SKM-1 treated with dmso at 0.1 percent for 144 hours (cell line): ENCODE measurements around the gene TTC39C.
"Not testable (repeated sequence)": the region's sequence is repeated elsewhere in the genome, so short reads cannot be mapped to it uniquely, and the experiment has no call there.

Experiments
- DNase-seq: peaks from one replicate; lab custom pipeline; 2025; ENCODE audit not compliant: unreplicated experiment; lab: John Stamatoyannopoulos, UW

TTC39C gene

DNA sequence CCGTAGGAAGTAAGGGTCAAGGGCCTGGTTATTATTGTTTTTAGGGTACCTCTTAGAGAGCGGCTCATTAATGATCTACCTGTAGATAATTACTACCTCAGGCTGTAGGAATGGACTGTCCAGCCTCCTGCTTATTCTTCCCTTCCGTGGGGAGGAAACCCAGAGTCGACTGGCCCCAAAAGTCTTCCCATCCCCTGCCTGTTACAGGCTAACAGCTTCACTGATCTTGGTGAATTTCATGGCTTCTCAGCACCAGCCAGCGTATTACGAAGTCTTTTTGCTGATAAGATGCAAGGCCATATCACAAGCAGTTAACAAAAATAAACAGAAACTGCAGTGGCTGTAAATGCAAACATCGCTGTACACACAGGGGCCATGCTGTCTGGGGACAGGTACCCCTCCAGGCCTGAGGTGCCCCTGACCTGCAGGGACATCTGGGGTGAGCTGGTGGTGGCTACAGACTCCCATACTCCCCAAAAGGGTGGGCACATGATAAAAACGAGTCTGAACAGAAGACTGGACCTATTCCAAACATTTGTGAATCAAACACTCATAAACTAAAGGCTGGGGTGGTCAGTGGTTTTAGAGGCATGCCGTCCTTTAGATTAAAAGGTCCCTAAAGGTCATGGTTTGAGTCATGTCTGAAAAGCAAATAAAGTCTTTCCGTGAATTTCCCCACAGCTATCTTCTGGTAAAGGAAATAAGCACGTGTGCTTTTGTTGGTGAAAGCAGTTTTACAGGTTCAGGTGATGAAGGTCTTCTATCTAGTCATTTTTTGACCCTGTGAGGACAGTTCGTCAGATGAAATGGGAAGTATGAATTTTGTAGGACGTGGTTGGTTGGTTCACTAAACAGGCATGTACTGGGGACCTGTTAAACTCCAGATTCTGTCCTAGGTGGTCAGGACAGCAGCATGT lies 36.7 kb downstream of the TTC39C start:
- DNase-seq: no peak

DNA sequence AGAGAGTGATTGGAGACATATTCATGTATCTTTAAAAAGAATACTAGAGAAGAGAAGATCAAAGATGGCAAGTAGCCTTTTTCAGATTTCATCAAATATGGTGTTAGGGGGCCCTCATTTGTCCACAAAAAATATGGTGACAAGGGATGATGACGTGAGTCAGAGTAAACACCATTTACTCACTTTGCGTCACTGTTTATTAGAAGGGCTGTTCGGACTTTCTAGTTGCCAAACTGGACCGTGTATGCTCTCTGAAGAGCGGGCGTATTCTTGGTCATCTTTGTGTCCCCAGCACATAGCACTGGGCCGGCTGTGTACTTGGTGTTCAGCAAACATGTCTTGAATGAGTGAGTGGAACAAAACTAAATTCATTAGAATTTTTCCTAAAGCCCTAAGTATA lies 37.5 kb downstream of the TTC39C start:
- no peak for DNase-seq

DNA sequence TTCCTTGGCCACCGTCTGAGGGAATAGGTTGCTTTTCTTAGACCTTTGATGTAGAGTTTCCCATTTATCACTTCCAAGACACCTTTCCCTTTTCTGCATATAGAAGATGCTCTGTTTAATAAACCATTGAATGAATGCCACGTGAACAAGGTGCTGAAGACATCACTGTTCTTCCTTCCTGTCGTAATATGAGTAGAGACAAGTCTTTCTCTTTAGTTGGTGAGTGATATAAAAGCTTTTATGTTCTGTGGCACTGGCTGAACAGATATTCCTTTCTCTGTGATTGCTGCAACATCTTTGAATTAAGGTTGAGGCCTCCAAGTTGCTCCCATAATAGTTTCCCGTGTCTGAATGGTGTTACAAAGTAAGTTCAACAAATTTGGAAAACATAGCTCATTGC lies 38.7 kb downstream of the TTC39C start:
- DNase-seq: no peak

DNA sequence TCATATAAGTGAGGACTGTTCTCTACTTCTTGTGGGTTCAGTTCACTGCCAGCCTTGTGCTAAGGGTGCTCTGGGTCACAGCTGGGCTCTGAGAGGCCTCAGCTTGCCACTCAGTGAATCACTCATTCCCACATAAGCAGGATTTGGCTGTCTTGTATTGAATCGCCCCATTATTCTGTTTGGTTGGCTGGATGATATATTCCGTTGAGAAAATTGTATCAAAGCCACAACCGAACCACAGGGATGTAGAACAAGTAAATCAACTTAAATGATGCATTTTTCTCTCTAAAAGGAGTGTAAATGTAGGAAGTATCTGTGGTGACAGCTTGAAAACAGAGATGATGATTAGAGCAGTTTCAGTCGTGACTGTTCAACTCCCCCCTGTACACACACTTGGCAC lies 39.6 kb downstream of the TTC39C start:
- DNase-seq: no peak

DNA sequence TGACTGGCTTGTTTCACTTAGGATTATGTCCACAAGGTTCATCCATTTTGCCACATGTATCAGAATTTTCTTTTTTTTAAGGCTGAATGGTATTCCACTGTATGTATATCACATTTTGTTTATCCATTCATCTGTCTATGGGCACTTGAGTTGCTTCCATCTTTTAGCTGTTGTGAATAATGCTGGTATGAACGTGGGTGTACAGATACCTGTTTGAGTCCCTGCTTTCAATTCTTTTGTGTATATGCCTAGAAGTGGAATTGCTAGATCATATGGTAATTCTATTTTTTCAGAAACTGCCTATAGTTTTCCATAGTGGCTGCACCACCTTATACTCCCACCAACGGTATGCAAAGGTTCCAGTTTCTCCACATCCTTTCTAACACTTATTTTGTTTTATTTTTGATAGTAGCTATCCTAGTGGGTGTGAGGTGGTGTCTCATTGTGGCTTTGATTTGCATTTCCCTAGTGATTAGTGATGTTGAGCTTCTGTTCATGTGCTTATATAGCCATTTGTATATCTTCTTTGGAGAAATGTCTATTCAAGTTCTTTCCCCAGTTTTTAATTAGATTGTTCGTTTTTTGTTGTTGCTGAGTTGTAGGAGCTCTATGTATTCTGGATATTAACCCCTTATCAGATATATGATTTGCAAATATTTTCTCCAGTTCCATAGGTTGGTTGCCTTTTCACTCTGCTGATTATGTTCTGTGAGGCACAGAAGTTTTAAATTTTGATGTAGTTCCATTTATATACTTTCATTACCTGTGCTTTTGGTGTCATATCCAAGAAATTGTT lies 40.7 kb downstream of the TTC39C start:
- no peak for DNase-seq

DNA sequence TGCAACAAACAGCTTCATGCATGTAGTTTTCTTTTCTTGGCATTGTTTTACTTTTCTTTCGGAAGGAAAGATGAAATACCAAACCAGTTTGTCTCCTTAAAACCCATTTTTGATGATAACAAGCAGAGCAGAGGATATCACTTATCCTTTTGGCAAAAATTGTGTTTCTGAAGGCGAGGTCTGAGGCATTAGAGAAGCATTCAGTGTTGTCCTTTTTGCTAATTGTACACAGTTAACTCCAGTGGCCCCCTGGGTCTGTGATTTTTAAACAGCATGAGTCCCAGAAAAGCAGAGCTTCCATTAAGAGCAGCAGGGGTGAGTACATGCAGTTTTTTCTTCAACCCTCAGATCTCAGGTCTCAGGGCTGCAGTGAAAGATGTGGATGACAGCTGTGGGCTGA lies 41.3 kb downstream of the TTC39C start:
- no peak for DNase-seq

DNA sequence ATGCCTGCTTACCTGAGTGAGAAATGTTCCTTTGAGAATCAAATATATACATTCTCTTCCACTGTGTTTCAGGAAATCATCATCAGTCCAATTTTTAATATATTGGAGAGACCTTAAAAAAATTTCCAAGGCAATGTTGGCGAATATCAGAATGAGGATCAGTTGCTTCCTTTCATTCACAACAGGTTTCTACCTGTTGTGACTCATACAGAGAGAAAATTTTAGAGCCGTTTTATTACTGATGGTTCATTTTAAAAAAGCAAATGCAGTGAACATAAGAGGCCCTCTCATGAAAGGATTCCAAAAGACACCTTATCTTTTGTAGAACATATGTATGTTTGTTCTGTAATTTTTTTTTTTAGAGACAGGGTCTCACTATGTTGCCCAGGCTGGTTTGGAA lies 42.0 kb downstream of the TTC39C start:
- DNase-seq: no peak

DNA sequence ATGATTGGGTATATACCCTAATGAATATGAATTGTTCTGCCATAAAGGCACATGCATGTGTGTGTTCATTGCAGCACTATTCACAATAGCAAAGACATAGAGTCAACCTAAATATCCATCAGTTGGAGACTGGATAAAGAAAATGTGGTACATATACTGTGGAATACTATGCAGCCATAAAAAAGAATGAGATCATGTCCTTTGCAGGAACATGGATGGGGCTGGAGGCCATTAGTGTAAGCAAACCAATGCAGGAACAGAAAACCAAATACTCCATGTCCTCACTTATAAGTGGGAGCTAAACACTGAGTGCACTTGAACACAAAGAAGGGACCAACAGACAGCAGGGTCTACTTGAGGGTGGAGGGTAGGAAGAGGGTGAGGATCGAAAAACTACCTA lies 43.2 kb downstream of the TTC39C start:
- no peak for DNase-seq

DNA sequence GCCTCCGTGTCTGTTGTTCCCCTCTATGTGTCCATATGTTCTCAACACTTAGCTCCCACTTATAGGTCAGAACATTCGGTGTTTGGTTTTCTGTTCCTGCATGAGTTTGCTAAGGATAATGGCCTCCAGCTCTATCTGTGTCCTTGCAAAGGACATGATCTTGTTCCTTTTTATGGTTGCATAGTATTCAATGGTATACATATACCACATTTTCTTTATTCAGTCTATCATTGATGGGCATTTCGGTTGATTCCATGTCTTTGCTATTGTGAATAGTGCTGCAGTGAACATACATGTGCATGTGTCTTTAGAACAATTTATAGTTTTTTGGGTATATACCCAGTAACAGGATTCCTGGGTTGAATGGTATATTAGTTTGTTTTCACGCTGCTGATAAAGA lies 44.8 kb downstream of the TTC39C start:
- DNase-seq: not testable (repeated sequence)

DNA sequence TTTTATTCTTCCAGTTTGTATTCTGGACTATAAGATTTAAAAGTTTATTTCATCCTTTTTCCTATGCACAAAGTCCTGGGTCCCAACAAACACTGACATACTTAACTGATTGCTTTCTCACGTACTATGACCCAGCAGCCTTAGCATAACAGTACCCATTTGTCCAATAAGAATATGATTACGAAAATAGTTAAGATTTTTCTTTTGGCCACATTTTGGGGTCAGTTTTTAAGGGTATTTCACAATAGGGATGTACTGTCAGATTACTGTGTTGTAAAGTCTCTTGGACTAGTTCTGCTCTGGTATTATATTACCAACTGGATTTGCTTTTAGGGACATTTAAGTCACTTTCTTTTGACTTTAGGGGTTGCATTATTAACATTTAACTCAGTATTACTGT lies 46.1 kb downstream of the TTC39C start:
- DNase-seq: no peak

DNA sequence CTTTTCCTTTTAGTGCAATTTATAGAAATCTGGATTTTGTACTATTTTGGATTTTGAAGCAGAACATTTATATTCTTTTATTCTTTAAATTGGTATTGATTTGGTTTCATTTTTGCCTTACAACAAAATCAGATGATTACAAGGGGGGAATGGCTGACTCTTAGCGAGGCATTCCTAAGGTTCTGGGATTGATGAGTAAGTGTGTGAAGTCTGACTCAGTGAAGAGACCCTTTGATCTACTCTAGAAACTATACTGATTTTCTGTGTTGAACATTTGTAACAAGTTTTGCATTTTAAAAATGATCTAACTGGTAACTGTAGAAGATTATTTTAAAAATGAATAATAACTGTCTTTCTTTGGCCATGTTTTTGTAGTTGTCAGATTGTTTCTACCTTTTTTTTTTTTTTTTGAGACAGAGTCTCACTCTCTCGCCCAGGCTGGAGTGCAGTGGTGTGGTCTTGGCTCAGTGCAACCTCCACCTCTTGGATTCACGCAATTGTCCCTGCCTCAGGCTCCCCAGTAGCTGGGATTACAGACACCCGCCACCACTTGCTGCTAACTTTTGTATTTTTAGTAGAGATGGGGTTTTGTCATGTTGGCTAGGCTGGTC lies 48.7 kb downstream of the TTC39C start:
- DNase-seq: no peak

DNA sequence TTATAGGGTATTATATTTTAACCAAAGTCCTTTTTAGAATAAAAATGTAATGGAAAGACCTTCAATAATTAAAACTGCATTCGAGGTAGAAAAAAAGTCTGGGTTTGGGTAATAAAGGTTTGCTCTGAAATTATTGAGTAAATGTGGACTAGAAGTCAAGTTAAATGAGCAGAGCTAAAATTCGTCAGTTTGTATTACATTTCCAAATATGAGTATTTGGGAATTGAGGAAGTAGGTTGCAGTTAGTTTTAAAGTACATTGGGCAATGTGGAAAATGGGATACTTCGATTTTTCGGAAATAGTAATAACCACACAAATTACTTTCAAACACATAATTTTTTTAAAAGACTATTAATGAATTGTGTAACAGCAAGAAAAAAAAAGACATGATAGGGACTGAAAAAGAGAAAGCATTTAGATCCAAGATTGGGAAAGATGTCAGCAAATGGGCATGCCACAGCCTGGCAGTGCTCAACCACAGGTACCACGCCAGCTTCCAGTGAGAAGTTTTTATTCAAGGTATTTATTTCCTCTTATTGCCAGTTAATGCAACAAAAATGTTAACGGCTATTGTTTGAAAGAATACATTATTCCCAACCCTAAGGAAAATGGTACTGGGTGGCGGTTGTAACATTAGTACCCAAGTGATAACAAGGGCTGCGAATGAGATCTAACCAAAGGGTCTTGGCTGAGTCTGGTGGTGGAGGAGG lies 50.0 kb downstream of the TTC39C start:
- DNase-seq: no peak

DNA sequence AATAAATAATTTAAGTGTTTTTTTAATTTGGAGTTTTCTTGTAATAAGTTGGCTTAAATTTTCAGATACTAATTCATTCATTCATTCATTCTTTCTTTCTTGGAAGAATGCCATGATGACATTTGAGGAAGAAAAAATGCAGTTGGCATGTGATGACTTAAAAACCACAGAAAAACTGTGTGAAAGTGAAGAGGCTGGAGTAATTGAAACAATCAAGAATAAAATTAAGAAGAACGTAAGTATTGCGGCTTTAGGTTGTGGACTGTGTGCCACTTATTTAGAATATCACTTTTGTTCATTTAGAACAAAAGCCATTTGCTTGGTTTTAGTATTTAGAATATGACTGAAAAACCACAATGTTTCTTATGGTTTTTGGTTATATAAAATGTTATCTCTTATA lies 51.4 kb downstream of the TTC39C start:
- DNase-seq: no peak

DNA sequence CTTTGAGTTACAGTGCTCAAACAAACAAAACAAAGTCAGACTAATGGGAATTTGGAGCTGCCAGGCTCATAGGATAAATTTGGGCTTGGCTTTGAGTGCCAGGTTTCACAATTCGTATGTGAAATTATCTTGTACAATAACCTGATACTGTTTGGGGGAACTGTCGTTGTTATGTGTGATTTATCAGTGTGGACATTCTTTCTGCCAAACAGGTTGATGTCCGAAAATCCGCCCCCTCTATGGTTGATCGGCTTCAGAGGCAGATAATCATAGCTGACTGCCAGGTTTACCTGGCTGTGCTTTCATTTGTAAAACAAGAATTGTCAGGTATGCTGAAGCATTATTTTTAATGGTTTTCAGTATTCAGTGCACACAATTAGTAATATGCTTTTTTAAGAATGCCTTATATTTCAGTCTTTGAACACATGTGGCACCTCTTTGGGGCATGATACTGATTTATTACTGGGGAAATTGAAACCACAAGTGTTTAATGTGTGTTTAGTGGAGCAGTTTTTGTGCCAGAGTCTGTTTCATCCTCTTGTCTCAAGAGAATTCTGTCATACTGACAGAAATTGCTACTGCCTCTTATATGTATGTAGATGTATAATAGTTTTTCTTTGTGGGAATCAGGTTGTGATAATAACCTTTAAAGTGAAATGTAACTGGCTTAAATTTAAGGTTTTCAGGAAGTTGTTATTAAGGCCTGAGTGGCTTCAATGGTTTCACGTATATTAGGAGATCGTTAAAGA lies 54.6 kb downstream of the TTC39C start:
- DNase-seq: no peak

DNA sequence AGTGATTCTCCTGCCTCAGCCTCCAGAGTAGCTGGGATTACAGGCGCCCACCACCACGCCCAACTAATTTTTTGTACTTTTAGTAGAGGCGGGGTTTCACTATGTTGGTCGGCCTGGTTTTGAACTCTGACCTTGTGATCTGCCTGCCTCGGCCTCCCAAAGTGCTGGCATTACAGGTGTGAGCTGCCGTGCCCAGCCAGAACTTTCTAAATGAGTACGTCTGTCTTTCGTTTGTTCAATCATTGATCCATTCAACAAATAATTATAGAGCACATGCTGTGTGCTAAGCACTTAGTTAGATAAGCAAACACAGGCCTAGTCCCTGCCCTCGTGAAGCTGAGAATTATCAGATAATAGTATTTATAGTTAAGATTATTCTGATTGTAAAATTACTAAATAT lies 56.5 kb downstream of the TTC39C start:
- DNase-seq: no peak

DNA sequence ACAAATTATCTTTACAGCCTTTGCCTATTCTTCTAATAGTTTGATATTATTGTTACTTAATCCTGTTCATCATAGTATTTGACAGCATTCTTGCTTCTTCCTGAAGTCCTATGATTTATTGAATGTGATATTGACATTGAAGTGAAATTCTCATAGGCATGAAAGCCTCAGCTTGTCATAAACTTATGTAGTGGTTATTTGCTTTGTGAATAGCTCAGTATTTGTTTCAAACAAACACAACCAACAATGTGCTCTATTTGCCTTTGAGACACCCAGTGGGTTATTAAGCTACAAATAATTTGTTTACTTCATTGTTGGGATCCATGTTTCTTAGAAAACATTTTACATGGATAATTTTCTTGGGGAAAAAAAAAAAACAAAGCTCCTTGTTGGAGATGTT lies 57.2 kb downstream of the TTC39C start:
- DNase-seq: no peak

DNA sequence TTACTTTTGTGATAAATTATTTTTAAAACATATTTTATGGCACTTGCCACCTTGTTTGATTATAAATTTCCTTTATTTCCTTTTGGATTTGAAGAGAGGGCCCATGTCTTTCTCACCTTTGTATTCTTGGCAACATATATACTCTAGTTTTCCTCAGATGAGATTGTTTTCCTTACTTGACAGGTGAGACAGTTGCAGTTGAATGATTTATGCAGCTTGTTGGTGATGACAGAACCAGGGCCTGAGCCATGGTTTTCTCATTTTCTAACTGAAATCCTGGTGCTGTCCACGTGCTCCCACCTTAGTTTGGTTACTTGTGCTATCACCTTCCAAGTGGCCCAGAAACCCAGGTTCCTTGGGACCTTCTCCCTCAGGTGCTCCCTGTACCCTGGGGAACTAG lies 58.2 kb downstream of the TTC39C start:
- no peak for DNase-seq

DNA sequence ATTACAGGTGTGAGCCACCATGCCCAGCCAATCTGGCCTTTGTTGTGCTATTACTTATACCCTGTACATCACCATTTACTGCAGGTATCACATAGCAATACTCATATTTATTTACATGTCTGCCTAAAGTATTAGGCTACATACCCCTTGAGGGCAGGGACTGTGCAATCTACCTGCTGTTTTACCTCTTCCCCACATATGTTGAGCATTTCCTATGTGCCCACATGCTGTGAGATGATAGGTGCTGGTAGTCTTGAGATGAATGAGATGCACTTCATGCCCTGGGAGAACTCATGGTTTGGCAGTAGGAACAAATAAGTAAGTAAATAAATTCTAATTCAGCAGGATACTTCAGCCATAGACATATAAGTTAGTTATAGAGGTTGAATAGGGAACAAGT lies 59.2 kb downstream of the TTC39C start:
- DNase-seq: no peak

DNA sequence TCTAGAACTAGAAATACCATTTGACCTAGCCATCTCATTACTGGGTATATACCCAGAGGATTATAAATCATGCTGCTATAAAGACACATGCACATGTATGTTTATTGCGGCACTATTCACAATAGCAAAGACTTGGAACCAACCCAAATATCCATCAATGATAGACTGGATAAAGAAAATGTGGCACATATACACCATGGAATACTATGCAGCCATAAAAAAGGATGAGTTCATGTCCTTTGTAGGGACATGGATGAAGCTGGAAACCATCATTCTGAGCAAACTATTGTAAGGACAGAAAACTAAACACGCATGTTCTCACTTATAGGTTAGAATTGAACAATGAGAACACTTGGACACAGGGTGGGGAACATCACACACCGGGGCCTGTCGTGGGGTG lies 60.2 kb downstream of the TTC39C start:
- not testable (repeated sequence) for DNase-seq

DNA sequence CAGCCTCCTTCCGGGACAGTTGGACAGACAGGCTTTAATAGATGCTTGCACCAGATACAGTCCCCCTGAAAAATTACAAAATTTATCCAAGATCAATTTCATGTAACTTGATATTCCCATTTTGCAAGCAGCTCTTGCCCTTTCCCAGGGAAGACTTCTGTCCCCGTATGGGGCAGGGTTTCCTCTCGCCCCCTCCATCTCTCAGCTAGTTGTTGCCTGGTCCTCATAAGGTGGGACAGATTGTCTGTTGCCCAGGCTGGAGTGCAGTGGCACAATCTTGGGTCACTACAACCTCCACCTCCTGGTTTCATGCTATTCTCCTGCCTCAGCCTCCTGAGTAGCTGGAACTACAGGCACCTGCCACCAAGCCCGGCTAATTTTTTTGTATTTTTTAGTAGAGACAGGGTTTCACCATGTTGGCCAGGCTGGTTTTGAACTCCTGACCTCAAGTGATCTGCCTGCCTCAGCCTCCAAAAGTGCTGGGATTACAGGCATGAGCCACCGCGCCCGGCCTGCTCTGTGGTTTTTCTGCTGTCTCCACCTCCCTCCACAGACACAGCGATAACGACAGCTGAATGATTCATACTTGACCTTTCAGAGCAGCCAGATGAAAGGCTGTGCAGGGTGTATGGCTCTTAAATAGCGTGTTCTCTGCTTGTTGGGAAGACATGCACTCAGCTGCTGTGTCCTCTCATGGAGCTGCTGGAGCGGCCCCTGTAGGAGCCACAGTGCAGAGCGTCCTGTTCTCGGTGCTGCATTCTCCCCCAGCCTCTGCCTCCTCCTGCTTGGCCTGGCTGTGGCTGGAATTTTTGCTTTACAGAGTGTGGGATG lies 61.4 kb downstream of the TTC39C start:
- DNase-seq: peak; percentile 62
